PFSK-1 (cell line): ENCODE data around the gene CD27.

Source experiments
- POLR2AphosphoS5 ChIP-seq: IDR thresholded peaks from 2 replicates; pipeline ENCODE4 v1.6.1; 2012; ENCODE audit warnings: low read depth, mild to moderate bottlenecking, control low read depth, low read length, moderate library complexity
- REST ChIP-seq, 2 experiments: IDR thresholded peaks; 2 replicates each; pipeline versions ENCODE4 v1.6.1 to v1.8.0; 2011 to 2012; ENCODE audit warnings: low read depth in 2 of 2, low read length in 2 of 2, control low read depth in 1 of 2, inconsistent platforms in 1 of 2, mild to moderate bottlenecking in 1 of 2, moderate library complexity in 1 of 2; ENCODE audit not compliant: insufficient read depth in 1 of 2
- TAF1 ChIP-seq: IDR thresholded peaks from 2 replicates; pipeline ENCODE4 v1.6.1; 2012; ENCODE audit warnings: low read length, control low read depth, borderline replicate concordance; ENCODE audit not compliant: insufficient read depth

- 0 out of 4 replicates have a peak, but pooled peaks of 1 of the 2 experiments have one; percentile 37 for TF ChIP-seq REST (IDR thresholded peaks at IDR 0.05; ENCODE audit: insufficient read depth in 1 of 2, low read depth in 2 of 2, low read length in 2 of 2)
- TF ChIP-seq TAF1 = peak; percentile 30
- TF ChIP-seq POLR2AphosphoS5 = peak; percentile 68; the same call in 1 of the 2 replicates
Measured at GRCh38 chr12:6492838-6493496, 48.2 kb downstream of the CD27 start, which contains the start of gene MRPL51.
